ENCODE results near the gene DPH5. TPM values are rescaled to one million over a fixed set of nuclear protein-coding genes. Genes with fewer than 3 reads are reported as not detected.

The DPH5 gene
- polyA plus RNA-seq, 1 of the 3 experiments (the other 2 are of a cell fraction), result 36.6 TPM

DNA sequence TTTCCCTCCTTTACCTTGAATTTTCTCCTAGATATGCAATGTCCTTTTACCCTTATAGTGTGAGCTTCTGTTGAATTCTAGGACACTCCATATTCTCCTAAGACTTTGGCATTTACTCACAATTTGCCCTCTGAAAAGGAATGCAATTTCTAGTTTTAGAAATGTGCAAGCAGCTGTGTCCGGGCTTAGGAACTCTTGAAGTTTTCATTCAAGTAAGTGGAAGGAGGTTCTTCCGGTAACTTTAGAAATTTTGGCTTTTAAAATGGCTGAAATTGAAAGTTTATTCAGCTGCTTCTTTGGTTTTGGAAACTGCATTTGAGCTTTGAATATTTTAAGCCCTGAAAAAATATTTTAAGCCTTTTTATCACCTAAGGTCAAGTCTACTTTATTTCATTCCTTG is 56.3 kb downstream of the DPH5 start:
- peaks cover 45 to 51% of the 10 kb centered on the region in 2 experiments for H3K36me3 ChIP-seq (replicated peaks in 1 of 2; ENCODE audit: control insufficient read depth in 1 of 2, insufficient read depth in 2 of 2, low read length in 1 of 2)
- no peaks in the 10 kb centered on the region for H3K9me3 ChIP-seq
- H4K20me1 ChIP-seq (ENCODE audit: insufficient read depth), result no peaks in the 10 kb centered on the region
- H3K4me2 ChIP-seq, result no peak overlapping the region
- no peaks in the 10 kb centered on the region for H3F3A ChIP-seq (replicated peaks; ENCODE audit: insufficient read depth)
- no peak for TF ChIP-seq RCOR1 (IDR thresholded peaks at IDR 0.05; ENCODE audit: low read length)
- TF ChIP-seq RFX5 (IDR thresholded peaks at IDR 0.05; ENCODE audit: low read length), result no peak
- no peak for TF ChIP-seq TAF1 (IDR thresholded peaks at IDR 0.05; ENCODE audit: borderline replicate concordance, low read depth, low read length)
- TF ChIP-seq, protein P1, sequence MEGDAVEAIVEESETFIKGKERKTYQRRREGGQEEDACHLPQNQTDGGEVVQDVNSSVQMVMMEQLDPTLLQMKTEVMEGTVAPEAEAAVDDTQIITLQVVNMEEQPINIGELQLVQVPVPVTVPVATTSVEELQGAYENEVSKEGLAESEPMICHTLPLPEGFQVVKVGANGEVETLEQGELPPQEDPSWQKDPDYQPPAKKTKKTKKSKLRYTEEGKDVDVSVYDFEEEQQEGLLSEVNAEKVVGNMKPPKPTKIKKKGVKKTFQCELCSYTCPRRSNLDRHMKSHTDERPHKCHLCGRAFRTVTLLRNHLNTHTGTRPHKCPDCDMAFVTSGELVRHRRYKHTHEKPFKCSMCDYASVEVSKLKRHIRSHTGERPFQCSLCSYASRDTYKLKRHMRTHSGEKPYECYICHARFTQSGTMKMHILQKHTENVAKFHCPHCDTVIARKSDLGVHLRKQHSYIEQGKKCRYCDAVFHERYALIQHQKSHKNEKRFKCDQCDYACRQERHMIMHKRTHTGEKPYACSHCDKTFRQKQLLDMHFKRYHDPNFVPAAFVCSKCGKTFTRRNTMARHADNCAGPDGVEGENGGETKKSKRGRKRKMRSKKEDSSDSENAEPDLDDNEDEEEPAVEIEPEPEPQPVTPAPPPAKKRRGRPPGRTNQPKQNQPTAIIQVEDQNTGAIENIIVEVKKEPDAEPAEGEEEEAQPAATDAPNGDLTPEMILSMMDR (IDR thresholded peaks at IDR 0.05), result no peak
- TF ChIP-seq GABPA (IDR thresholded peaks at IDR 0.05; ENCODE audit: low read depth), result no peak
- no peak for TF ChIP-seq CHD2 (IDR thresholded peaks at IDR 0.05; ENCODE audit: low read length, partially characterized antibody)
- no peak for TF ChIP-seq RXRA (IDR thresholded peaks at IDR 0.05; ENCODE audit: borderline replicate concordance, low read depth)
- no peak for TF ChIP-seq EZH2phosphoT487 (IDR thresholded peaks at IDR 0.05; ENCODE audit: borderline replicate concordance, low read depth)
- TF ChIP-seq SIN3A (IDR thresholded peaks at IDR 0.05; ENCODE audit: borderline replicate concordance, low read depth, low read length), result no peak
- CTCF ChIA-PET, result interaction anchor here (0.6 kb wide), 1 partner anchor 30 kb away, joined by 3 read pairs; no protein-coding TSS in a partner anchor
- H3K27me3 ChIP-seq (ENCODE audit: insufficient read depth), result no peaks in the 10 kb centered on the region
- H3K9me2 ChIP-seq, result no peaks in the 10 kb centered on the region
- DNase-seq, result no peak
- POLR2A ChIA-PET, result no interaction called here
- H3K79me2 ChIP-seq (ENCODE audit: insufficient read depth), result no peaks in the 10 kb centered on the region
- H3K9ac ChIP-seq, result no peak overlapping the region
- no peak overlapping the region for H3K27ac ChIP-seq (ENCODE audit: low read depth in 2 of 2, low read length in 1 of 2)
- no peak overlapping the region for H2AFZ ChIP-seq (ENCODE audit: low read depth)
- WGBS (ENCODE audit: low lambda C conversion rate), result 95% methylated on average over 2 of the region's 2 CpGs
- H3K4me3 ChIP-seq (ENCODE audit: low read depth in 2 of 2, low read length in 1 of 2), result no peak overlapping the region
- no peaks in the 10 kb centered on the region; a peak in 1 of 4 replicates for H3K4me1 ChIP-seq (ENCODE audit: control insufficient read depth in 1 of 2, insufficient read depth in 2 of 2, low read depth in 1 of 2, low read length in 1 of 2)

DNA sequence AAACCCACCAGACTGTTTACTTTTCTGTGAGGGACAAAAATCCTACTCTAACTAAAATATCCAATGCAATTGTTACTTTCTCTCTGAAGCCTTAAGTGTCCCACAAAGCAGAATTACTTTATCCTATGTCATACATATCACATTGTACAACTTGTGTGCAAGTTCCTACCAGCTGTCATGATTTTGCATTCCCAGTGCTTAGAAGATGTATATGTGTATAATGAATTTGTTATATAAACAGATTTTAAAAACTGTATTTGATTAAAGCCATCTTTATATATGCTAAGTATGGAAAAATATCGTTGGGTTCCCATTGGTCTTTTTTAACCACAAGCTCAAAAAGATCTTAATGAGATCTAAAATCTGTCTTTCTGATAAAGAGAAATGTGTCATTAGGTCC is 57.0 kb downstream of the DPH5 start:
- Histone ChIP-seq H4K20me1 (ENCODE audit: insufficient read depth) (no peaks in the 10 kb centered on the region), H2AFZ (ENCODE audit: low read depth) (no peak overlapping the region), H3K9me3 (no peaks in the 10 kb centered on the region), H3F3A (replicated peaks; ENCODE audit: insufficient read depth) (no peaks in the 10 kb centered on the region), H3K27ac (ENCODE audit: low read depth in 2 of 2, low read length in 1 of 2) (no peak overlapping the region), H3K27me3 (ENCODE audit: insufficient read depth) (no peaks in the 10 kb centered on the region), H3K9ac (no peak overlapping the region), H3K9me2 (no peaks in the 10 kb centered on the region), H3K4me3 (ENCODE audit: low read depth in 2 of 2, low read length in 1 of 2) (no peak overlapping the region), H3K4me1 (ENCODE audit: control insufficient read depth in 1 of 2, insufficient read depth in 2 of 2, low read depth in 1 of 2, low read length in 1 of 2) (no peaks in the 10 kb centered on the region; a peak in 1 of 4 replicates), H3K36me3 (replicated peaks in 1 of 2; ENCODE audit: control insufficient read depth in 1 of 2, insufficient read depth in 2 of 2, low read length in 1 of 2) (peaks cover 48 to 52% of the 10 kb centered on the region in 2 experiments), H3K4me2 (no peak overlapping the region), H3K79me2 (ENCODE audit: insufficient read depth) (no peaks in the 10 kb centered on the region)
- no peak for TF ChIP-seq FOXJ3 (CRISPR knock-in tag; IDR thresholded peaks at IDR 0.05)
- no peak for TF ChIP-seq MEF2A (IDR thresholded peaks at IDR 0.05; ENCODE audit: borderline replicate concordance, low read depth)
- TF ChIP-seq EP300 (IDR thresholded peaks at IDR 0.05; ENCODE audit: borderline replicate concordance in 1 of 2, low read depth in 1 of 2, low read length in 1 of 2), result no peak
- TF ChIP-seq, protein P2, sequence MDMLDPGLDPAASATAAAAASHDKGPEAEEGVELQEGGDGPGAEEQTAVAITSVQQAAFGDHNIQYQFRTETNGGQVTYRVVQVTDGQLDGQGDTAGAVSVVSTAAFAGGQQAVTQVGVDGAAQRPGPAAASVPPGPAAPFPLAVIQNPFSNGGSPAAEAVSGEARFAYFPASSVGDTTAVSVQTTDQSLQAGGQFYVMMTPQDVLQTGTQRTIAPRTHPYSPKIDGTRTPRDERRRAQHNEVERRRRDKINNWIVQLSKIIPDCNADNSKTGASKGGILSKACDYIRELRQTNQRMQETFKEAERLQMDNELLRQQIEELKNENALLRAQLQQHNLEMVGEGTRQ (IDR thresholded peaks at IDR 0.05; ENCODE audit: borderline replicate concordance, low read depth, low read length), result no peak
- TF ChIP-seq GATA2 (CRISPR knock-in tag; IDR thresholded peaks at IDR 0.05), result no peak
- TF ChIP-seq, protein P1 (IDR thresholded peaks at IDR 0.05), result no peak
- no peak for TF ChIP-seq RAD21 (IDR thresholded peaks at IDR 0.05; ENCODE audit: low read length)
- TF ChIP-seq FOSL2 (IDR thresholded peaks at IDR 0.05; ENCODE audit: borderline replicate concordance, low read depth), result no peak
- TF ChIP-seq, protein P3, sequence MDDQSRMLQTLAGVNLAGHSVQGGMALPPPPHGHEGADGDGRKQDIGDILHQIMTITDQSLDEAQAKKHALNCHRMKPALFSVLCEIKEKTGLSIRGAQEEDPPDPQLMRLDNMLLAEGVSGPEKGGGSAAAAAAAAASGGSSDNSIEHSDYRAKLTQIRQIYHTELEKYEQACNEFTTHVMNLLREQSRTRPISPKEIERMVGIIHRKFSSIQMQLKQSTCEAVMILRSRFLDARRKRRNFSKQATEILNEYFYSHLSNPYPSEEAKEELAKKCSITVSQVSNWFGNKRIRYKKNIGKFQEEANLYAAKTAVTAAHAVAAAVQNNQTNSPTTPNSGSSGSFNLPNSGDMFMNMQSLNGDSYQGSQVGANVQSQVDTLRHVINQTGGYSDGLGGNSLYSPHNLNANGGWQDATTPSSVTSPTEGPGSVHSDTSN (IDR thresholded peaks at IDR 0.05), result no peak
- TF ChIP-seq MXI1 (IDR thresholded peaks at IDR 0.05; ENCODE audit: low read depth, low read length), result no peak
- no peak for TF ChIP-seq FOXM1 (IDR thresholded peaks at IDR 0.05; ENCODE audit: low read depth)
- TF ChIP-seq ELF1 (IDR thresholded peaks at IDR 0.05), result no peak
- CTCF ChIA-PET, result no interaction called here
- POLR2A ChIA-PET, result no interaction called here
- WGBS (ENCODE audit: low lambda C conversion rate), result 28% methylated on average over 1 of the region's 1 CpG
- DNase-seq, result no peak

Measured in SK-N-SH (cell line).